CD4-positive, alpha-beta T cell treated with Interleukin-6 for 4 hours (primary cell): Measurements from ENCODE around the gene PTBP3.
"Not testable (repeated sequence)": the region's sequence is repeated elsewhere in the genome, so short reads cannot be mapped to it uniquely, and the experiment has no call there.

Experiments
- DNase-seq: peaks from one replicate; pipeline ENCODE4 v3.0.0-alpha.2; 2020; ENCODE audit warnings: mixed read lengths

Gene PTBP3, protein sequence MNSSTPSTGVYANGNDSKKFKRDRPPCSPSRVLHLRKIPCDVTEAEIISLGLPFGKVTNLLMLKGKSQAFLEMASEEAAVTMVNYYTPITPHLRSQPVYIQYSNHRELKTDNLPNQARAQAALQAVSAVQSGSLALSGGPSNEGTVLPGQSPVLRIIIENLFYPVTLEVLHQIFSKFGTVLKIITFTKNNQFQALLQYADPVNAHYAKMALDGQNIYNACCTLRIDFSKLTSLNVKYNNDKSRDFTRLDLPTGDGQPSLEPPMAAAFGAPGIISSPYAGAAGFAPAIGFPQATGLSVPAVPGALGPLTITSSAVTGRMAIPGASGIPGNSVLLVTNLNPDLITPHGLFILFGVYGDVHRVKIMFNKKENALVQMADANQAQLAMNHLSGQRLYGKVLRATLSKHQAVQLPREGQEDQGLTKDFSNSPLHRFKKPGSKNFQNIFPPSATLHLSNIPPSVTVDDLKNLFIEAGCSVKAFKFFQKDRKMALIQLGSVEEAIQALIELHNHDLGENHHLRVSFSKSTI

DNA sequence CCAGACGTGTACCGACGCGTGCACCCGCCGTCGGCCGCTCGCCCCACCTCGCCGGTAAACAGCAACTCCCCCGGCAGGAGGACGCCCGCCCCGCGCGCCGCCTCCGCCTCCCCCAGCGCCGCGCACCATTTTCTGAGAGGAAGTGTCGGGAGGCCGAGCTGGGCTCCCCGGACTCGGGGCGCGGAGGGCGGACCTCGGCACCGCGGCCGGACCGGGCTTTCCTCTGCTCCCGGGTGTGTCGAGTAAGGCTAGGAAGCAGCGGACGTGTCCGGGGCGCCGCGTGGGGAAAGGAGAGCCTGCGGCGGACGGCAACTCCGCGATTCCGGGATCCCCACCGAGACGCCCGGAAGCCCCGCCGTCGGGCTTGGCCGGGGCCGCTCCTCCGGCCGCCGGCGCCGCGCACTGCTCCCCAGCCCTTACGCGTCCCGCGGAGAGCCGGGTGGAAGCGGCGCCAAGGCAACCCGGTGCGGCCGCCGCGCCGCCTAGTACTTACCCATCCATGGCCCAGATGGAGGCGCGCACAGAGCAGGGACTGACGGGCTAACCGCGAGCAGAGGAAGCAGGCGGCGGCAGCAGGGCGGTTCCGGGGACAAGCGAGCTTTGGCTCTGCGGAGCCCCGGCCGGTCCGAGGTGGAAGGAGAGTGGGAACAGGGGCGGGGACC, at the start of gene PTBP3:
TSS of gene PTBP3 (minus strand) at position 643 of the 662 bp plus-strand sequence. CDS start 35,754 bp downstream, outside the sequence.
- DNase-seq = peak; percentile 82

DNA sequence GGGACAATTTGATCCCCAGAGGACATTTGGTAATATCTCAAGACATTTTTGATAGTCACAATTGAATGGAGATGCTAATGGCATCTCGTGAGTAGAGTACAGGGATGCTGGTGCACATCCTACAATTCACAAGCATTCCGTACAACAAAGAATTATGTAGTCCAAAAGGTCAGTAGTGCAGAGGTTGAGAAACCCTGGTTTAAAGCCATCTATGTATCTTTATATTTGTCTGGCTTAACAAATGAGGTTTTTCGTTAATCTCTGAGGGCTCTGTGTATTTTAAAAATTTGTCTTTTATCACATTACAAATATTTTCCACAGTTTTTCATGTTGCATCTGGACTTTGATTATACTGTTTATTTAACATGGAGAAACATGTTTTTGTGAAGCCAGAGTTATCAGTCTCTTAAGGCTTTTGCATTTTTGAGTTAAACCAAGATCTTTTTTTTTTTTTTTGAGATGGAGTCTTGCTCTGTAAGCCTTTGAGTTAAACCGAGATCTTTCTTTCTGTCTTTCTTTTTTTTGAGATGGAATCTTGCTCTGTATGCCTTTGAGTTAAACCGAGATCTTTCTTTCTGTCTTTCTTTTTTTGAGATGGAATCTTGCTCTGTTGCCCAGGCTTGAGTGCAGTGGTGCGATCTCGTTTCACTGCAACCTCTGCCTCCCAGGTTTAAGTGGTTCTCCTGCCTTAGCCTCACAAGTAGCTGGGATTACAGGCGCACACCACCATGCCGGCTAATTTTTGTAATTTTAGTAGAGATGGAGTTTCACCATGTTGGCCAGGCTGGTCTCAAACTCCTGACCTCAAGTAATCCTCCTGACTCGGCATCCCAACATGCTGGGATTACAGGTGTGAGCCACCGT, 49.3 kb upstream of the PTBP3 start:
- no peak for DNase-seq

- DNase-seq = no peak
Measured at GRCh38 chr9:112382066-112382465, 48.6 kb upstream of the PTBP3 start.

DNA sequence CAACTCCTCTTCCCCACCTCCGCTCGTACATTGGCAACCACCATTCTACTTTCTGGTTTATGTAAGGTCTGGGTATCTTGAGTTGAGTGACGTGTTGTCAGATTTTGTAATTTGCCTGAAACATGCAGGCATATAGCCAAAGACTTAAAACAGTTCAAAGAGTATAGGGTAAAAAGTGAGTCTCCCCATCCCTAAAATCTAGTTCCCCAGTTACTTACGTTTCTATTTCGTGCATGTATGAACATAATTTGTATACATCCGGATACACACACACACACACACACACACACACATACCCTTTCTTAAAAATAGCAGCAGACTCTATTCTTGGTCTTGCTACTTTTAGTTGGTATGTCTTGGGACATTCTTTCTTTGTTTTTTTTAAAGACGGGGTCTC, 47.4 kb upstream of the PTBP3 start:
- no peak for DNase-seq

GRCh38 chr9:112380102-112380824, 46.8 kb upstream of the PTBP3 start, which contains the start of gene HSDL2:
TSS of gene HSDL2 (plus strand) at chr9:112380108. CDS start at chr9:112380164, 56 bp downstream.
- DNase-seq = peak; percentile 26

DNA sequence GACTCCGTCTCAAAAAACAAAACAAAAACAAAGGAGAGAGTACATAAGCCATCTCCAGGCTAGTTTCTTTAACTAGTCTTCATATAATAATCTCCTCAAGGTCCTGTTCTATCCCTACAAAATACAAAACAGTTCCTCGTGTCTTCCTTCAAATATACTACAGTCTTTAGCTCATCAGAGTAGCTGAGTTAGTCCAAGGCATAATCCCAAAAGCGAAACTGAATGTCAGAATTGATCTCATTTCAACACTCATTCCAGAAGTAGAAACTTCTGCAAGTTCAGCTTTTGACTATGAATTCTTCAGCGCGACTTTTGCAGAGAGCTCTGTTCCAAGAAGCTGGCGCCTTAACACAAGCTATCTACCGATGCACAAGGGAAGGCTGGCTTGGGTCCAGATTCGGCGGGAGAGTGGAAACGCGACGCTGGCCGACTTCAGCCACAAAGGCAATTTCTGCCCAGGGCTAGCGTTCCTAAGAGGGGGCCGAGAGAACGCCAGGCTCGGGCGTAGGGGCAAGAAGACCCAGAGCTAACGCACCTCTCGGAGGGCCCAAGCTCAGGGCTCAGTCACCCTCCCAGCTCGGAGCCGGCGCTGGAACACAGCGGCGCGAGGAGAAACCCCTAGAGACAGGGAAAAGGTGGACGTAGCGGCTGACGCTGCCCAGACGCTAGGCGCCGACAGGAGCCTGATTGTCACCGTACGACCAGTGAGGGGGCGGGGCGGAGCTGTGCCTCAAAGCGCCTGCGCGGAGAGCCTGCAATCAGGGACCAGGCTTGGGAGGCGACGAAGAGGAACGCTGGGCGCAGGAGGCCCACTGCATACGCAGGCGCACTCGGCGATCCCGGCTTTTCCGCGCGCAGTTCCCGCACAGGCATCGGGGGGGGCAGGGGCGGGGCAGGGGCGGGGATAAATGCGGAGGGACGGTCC, 46.0 kb upstream of the PTBP3 start:
- peak; percentile 99 for DNase-seq

DNA sequence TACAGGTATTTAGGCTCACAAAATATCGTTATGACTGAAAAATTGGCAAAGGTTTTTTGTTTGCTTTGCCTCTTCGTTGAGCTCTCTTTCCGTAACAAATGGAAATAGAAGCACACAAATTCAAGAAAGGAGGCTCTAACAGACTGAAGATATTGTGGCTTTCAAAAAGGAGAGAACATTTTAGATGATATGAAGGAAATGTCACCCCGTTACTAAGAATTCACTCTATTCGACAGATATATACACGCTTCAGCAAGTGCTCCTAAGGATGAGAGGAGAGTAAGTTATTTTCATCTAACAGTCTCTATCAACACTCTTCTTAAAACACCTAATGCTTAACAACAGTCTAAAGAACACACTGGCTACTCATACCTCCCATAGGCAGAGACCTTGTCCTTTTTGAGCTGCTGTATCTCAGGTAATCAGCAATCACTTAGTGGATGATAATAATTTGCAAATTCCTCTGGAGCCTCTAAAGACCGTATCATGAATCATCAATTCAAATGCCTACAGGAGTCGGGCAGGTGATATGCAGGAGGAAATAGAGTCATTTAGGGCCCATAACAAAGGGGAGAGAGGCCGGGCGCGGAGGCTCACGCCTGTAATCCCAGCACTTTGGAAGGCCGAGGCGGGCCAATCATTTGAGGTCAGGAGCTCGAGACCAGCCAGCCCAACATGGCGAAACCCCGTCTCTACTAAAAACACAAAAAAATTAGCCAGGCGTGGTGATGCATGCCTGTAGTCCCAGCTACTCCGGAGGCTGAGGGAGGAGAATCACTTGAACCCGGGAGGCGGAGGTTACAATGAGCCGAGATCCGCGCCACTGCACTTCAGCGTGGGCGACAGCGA, 45.1 kb upstream of the PTBP3 start:
- peak; percentile 21 for DNase-seq

DNA sequence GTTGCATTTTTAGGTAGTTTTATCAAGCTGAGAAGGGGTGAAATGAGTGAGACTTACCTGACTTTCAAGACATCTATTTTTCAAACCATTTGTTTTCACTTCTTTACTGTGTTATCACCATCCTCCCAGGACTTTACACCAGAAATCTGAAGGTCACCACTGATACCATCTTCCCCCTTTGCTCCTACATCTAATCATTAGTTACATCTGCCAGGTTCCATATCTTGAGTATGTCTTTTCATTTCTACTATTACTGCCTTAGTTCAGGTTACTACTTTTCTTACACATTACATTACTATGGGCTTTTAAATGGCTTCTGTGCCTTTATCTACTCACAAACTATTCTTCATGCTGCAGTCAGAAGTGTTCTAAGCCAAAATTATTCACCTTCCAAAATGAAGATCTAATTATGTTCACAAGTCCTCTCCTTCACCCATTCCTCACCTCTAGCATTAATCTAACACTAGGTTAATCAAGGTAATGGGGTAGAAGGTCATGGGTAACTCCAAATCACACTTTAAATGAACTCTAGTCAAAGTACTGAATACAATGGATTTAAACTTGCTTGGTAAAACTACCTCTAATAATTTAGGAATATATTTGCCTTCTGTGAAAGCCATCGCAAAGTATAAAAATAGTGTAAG, 44.4 kb upstream of the PTBP3 start:
- no peak for DNase-seq

GRCh38 chr9:112377087-112377486, 43.7 kb upstream of the PTBP3 start:
- DNase-seq = no peak

GRCh38 chr9:112375361-112375760, 41.9 kb upstream of the PTBP3 start:
- DNase-seq = no peak

DNA sequence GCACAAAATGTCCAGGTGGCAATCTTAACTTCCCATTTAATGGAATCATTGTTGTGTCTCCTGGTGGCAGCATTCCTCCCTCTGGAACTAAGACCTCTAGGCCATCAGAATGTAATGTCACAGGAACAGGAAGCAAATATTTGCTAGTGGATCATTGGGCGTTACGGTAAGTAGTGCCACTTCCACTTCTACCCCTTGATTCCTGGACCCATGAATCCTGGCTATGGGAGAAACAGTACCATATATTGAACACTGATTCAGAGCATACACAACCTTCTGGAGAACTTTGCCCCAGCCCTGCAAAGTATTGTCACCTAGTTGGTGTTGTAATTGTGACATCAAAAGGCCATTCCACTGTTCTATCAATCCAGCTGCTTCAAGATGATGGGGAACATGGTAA, 40.8 kb upstream of the PTBP3 start:
- DNase-seq = not testable (repeated sequence)

DNA sequence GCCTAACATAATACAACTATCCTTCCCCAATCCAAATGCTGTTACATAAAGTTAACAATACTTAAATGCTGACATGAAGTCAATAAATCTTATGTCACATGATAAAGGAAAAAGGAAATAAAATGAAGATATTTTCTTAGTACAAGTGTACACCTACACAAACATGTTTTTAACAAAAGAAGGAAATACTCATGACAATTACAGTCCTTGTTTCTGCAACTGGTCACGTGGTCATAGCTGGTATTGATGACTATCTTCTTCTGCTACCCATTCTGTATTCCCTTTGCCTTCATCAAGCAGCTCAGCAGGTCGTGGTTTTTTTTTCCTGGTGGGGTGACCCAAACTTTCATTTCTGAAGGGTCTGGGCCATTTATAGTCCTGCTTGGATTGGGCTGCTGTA, 40.2 kb upstream of the PTBP3 start:
- DNase-seq = not testable (repeated sequence)

GRCh38 chr9:112371060-112371459, 37.6 kb upstream of the PTBP3 start:
- DNase-seq = no peak

- no peak for DNase-seq
Measured at GRCh38 chr9:112369817-112370216, 36.4 kb upstream of the PTBP3 start.

DNA sequence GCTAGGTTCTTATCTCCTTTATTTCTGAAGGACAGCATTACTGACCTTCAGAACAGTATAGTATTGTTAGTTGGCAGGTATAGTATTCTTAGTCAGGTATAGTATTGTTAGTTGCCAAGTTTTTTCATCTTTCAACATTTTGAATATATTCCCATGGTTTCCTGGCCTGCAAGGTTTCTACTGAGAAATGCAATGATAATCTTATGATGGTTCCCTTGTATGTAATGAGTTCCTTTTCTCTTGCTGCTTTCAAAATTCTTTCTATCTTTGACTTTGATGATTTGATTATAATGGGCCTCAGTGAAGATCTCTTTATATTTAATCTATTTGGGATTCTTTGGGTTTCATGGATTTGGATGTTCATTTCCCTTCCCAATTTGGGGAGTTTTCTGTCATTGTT, 34.0 kb upstream of the PTBP3 start:
- no peak for DNase-seq

DNA sequence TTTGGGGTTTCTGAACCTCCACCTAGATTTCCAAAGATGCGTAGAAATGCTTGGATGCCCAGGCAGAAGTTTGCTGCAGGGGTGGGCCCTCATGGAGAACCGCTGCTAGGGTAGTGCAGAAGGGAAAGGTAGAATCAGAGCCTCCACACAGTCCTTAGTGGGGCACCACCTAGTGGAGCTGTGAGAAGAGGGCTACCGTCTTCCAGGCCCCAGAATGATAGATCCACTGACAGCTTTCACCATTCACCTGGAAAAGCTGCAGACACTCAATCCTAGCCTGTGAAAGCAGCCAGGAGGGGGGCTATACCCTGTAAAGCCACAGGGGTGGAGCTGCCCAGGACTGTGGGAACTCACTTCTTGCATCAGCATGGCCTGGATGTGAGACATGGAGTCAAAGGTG, 33.2 kb upstream of the PTBP3 start:
- DNase-seq = no peak

DNA sequence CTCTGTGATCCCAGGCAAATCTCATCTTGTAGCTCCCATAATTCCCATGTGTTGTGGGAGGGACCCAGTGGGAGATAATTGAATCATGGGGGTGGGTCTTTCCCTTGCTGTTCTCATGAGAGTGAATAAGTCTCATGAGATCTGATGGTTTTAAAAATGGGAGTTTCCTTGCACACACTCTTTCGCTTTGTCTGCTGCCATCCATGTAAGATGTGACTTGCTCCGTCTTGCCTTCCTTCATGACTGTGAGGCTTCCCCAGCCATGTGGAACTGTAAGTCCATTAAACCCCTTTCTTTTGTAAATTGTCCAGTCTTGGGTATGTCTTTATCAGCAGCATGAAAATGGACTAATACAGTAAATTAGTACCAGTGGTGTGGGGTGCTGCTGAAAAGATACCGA, 31.8 kb upstream of the PTBP3 start:
- DNase-seq = not testable (repeated sequence)

GRCh38 chr9:112364761-112365160, 31.3 kb upstream of the PTBP3 start:
- DNase-seq = no peak

GRCh38 chr9:112361601-112362000, 28.2 kb upstream of the PTBP3 start:
- peak; percentile 33 for DNase-seq
